HCT116 (cell line): Measurements from ENCODE around the gene POLR2A.

ENCODE experiments used
- EZH2 ChIP-seq: fragments of 200-600 bp; sonication (generic); IDR thresholded peaks from 2 replicates; pipeline ENCODE4 v1.6.1; 2017; ENCODE audit warnings: antibody characterized with exemption, mixed run types
- EZH2phosphoT487 ChIP-seq: fragments of 200-600 bp; IDR thresholded peaks from 2 replicates; pipeline ENCODE4 v1.6.1; 2018; ENCODE audit warnings: antibody characterized with exemption, borderline replicate concordance
- POLR2A ChIP-seq: IDR thresholded peaks from 2 replicates; pipeline ENCODE4 v1.7.0; 2011; ENCODE audit warnings: borderline replicate concordance; ENCODE audit not compliant: insufficient read depth, insufficient read length; ENCODE audit errors: extremely low read depth
- POLR2AphosphoS5 ChIP-seq: IDR thresholded peaks from 2 replicates; pipeline ENCODE4 v1.6.1; 2011; ENCODE audit warnings: mild to moderate bottlenecking, low read depth, low read length, moderate library complexity
- RAD21 ChIP-seq: IDR thresholded peaks from 2 replicates; pipeline ENCODE4 v1.6.1; 2012; ENCODE audit warnings: low read depth, mild to moderate bottlenecking
- SP1 ChIP-seq: IDR thresholded peaks from 2 replicates; pipeline ENCODE4 v1.6.1; 2012; ENCODE audit warnings: low read depth
- SRF ChIP-seq: IDR thresholded peaks from 2 replicates; pipeline ENCODE4 v1.6.1; 2012; ENCODE audit warnings: low read depth
- TCF7L2 ChIP-seq: IDR thresholded peaks from 2 replicates; pipeline ENCODE4 v1.7.0; 2011; ENCODE audit warnings: borderline replicate concordance, inconsistent platforms; ENCODE audit not compliant: insufficient read depth, insufficient read length; ENCODE audit errors: extremely low read depth
- YY1 ChIP-seq: IDR thresholded peaks from 2 replicates; pipeline ENCODE4 v1.6.1; 2011; ENCODE audit warnings: low read length, low read depth, moderate library complexity, mild to moderate bottlenecking; ENCODE audit not compliant: insufficient replicate concordance; ENCODE audit errors: extremely low read depth
- ZFX ChIP-seq: fragments of 450-650 bp; IDR thresholded peaks from 2 replicates; pipeline ENCODE4 v1.6.1; 2017
- ZNF274 ChIP-seq: fragments of 200-500 bp; sonication (Bioruptor generic); IDR thresholded peaks from 2 replicates; pipeline ENCODE4 v1.6.1; 2014; ENCODE audit warnings: mild to moderate bottlenecking, low read depth, low read length, inconsistent platforms
- TF ChIP-seq, protein P1 (sequence below): IDR thresholded peaks from 2 replicates; pipeline ENCODE4 v1.6.1; 2012
- TF ChIP-seq, protein P2 (sequence below), 3 experiments: fragments of 200-600 bp in 1 of 3; sonication (generic) in 1 of 3; IDR thresholded peaks in 2 of 3; conservative IDR thresholded peaks in 1 of 3; 2 replicates each; pipeline ENCODE4 v1.5.1; 2012 to 2017; ENCODE audit warnings: low read depth in 2 of 3, low read length in 2 of 3, antibody characterized with exemption in 1 of 3, borderline replicate concordance in 1 of 3, control low read depth in 1 of 3, mild to moderate bottlenecking in 1 of 3, mixed read lengths in 1 of 3, mixed run types in 1 of 3, moderate library complexity in 1 of 3; ENCODE audit not compliant: insufficient read depth in 1 of 3
- TF ChIP-seq, protein P3 (sequence below): IDR thresholded peaks from 2 replicates; pipeline ENCODE4 v1.6.1; 2011; ENCODE audit warnings: mild to moderate bottlenecking, low read length, moderate library complexity; ENCODE audit not compliant: insufficient replicate concordance; ENCODE audit errors: extremely low read depth

DNA sequence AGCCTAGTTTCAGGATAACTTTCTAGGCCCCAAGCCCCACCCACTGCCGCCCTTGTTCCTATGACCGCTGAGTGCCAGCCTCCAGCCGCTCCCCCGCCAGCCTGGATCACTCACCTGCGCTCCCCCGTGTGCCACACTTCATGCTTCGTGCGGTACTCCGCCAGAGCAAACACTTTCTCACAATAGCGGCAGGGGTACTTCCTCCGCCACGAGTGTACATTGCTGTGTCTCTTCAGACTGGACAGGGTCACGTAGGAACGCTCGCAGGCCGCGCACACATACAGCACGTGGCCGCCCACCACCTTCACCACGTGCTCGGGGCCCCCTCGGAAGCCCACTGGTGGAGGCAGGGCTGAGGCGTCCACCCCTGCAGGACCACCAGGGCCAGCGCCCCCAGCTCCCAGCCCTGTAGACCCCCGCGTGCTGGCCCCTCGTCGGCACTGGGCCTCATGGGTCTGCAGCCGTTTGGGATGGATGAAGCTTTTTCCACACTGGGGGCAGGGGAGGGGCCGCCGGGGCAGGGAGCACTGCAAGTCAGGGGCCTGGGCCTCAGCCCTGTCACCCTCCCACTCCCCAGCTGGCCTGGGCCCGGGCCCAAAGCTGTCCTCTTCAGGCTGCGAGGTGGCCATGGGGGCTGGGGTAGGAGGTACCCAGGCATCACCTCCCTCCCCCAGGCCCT, 18.4 kb upstream of the POLR2A start:
- TF ChIP-seq RAD21 (no peak), ZFX (no peak), POLR2A (no peak), EZH2phosphoT487 (no peak), POLR2AphosphoS5 (no peak), EZH2 (no peak), SP1 (no peak), SRF (no peak), YY1 (no peak), ZNF274 (no peak), TCF7L2 (no peak)
- TF ChIP-seq, protein P1, sequence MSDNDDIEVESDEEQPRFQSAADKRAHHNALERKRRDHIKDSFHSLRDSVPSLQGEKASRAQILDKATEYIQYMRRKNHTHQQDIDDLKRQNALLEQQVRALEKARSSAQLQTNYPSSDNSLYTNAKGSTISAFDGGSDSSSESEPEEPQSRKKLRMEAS = no peak
- TF ChIP-seq, protein P2, sequence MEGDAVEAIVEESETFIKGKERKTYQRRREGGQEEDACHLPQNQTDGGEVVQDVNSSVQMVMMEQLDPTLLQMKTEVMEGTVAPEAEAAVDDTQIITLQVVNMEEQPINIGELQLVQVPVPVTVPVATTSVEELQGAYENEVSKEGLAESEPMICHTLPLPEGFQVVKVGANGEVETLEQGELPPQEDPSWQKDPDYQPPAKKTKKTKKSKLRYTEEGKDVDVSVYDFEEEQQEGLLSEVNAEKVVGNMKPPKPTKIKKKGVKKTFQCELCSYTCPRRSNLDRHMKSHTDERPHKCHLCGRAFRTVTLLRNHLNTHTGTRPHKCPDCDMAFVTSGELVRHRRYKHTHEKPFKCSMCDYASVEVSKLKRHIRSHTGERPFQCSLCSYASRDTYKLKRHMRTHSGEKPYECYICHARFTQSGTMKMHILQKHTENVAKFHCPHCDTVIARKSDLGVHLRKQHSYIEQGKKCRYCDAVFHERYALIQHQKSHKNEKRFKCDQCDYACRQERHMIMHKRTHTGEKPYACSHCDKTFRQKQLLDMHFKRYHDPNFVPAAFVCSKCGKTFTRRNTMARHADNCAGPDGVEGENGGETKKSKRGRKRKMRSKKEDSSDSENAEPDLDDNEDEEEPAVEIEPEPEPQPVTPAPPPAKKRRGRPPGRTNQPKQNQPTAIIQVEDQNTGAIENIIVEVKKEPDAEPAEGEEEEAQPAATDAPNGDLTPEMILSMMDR (IDR thresholded peaks at IDR 0.05 in 2 of 3, conservative IDR thresholded peaks at IDR 0.05 in 1 of 3; ENCODE audit: borderline replicate concordance in 1 of 3, insufficient read depth in 1 of 3, low read depth in 2 of 3, low read length in 2 of 3) = no peak
- TF ChIP-seq, protein P3, sequence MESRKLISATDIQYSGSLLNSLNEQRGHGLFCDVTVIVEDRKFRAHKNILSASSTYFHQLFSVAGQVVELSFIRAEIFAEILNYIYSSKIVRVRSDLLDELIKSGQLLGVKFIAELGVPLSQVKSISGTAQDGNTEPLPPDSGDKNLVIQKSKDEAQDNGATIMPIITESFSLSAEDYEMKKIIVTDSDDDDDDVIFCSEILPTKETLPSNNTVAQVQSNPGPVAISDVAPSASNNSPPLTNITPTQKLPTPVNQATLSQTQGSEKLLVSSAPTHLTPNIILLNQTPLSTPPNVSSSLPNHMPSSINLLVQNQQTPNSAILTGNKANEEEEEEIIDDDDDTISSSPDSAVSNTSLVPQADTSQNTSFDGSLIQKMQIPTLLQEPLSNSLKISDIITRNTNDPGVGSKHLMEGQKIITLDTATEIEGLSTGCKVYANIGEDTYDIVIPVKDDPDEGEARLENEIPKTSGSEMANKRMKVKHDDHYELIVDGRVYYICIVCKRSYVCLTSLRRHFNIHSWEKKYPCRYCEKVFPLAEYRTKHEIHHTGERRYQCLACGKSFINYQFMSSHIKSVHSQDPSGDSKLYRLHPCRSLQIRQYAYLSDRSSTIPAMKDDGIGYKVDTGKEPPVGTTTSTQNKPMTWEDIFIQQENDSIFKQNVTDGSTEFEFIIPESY = no peak
